LNCaP clone FGC (cell line): ENCODE results near the gene LY9.
A peak's percentile ranks its signal among the peaks of the same experiment; 100 is the strongest.

Experiments
- DNase-seq: peaks from one replicate; pipeline ENCODE4 v3.0.0-alpha.2; 2011; ENCODE audit warnings: low read depth
- H3K4me3 ChIP-seq: 2 replicates; pipeline ENCODE4 v1.5.1; 2011; ENCODE audit warnings: mild to moderate bottlenecking, low read depth, low read length, control low read depth
- CTCF ChIP-seq: IDR thresholded peaks from 2 replicates; pipeline ENCODE4 v1.5.1; 2012; ENCODE audit warnings: mild to moderate bottlenecking; ENCODE audit not compliant: control insufficient read depth, insufficient read depth; ENCODE audit errors: extremely low read depth

LY9 gene

GRCh38 chr1:160801836-160802580, 6.0 kb downstream of the LY9 start:
- no peak overlapping the region for H3K4me3 ChIP-seq
- DNase-seq: no peak
- no peak for TF ChIP-seq CTCF

GRCh38 chr1:160806109-160806665, 10.2 kb downstream of the LY9 start:
- no peak overlapping the region for H3K4me3 ChIP-seq
- no peak for DNase-seq
- 0 out of 2 replicates have a peak, but pooled peaks have one; percentile 3 for TF ChIP-seq CTCF

- DNase-seq: no peak
- no peak for TF ChIP-seq CTCF
- H3K4me3 ChIP-seq: no peak overlapping the region
Measured at GRCh38 chr1:160806784-160807183, 10.8 kb downstream of the LY9 start.

GRCh38 chr1:160807247-160807646, 11.3 kb downstream of the LY9 start:
- H3K4me3 ChIP-seq: no peak overlapping the region
- DNase-seq: no peak
- no peak for TF ChIP-seq CTCF

- H3K4me3 ChIP-seq: no peak overlapping the region
- TF ChIP-seq CTCF: no peak
- no peak for DNase-seq
Measured at GRCh38 chr1:160807738-160808137, 11.8 kb downstream of the LY9 start.

- no peak for TF ChIP-seq CTCF
- no peak overlapping the region for H3K4me3 ChIP-seq
- no peak for DNase-seq
Measured at GRCh38 chr1:160808289-160808688, 12.3 kb downstream of the LY9 start.

- no peak for TF ChIP-seq CTCF
- DNase-seq: no peak
- H3K4me3 ChIP-seq: no peak overlapping the region
Measured at GRCh38 chr1:160810486-160810885, 14.5 kb downstream of the LY9 start.
